Aorta (tissue), 5 donors: ENCODE measurements around the gene PLD5. TPM values are rescaled to one million over a fixed set of nuclear protein-coding genes. Genes with fewer than 3 reads are reported as not detected.
"Not testable (repeated sequence)": the region's sequence is repeated elsewhere in the genome, so short reads cannot be mapped to it uniquely, and the experiment has no call there.

Experiments
- ATAC-seq: fragments of 200-7000 bp; cut with Tn5 transposase; one replicate; pipeline ENCODE4 v1.9.1; 2022; ENCODE audit warnings: moderate library complexity; ENCODE audit not compliant: low FRiP score
- DNase-seq, 2 donors: peaks; one replicate each; pipeline ENCODE4 v3.0.0-alpha.2; 2020
- H3K27ac ChIP-seq, 2 donors: one replicate each; pipeline ENCODE4 v1.5.1; 2013; ENCODE audit warnings: low read length in 2 of 2, mild to moderate bottlenecking in 2 of 2, moderate library complexity in 2 of 2, control low read depth in 1 of 2, inconsistent platforms in 1 of 2, low read depth in 1 of 2
- H3K27me3 ChIP-seq, 2 donors: one replicate each; pipeline ENCODE4 v1.6.1; 2013; ENCODE audit warnings: control low read depth in 1 of 2, low read length in 1 of 2, mild to moderate bottlenecking in 1 of 2, moderate library complexity in 1 of 2; ENCODE audit not compliant: insufficient read depth in 2 of 2, control insufficient read depth in 1 of 2
- H3K36me3 ChIP-seq, 2 donors: one replicate each; pipeline ENCODE4 v1.6.1; 2013; ENCODE audit warnings: control low read depth in 1 of 2, low read length in 1 of 2, mild to moderate bottlenecking in 1 of 2; ENCODE audit not compliant: insufficient read depth in 2 of 2, control insufficient read depth in 1 of 2
- H3K4me1 ChIP-seq, 2 donors: one replicate each; pipeline ENCODE4 v1.6.1; 2013; ENCODE audit warnings: low read length in 2 of 2, control low read depth in 1 of 2, mild to moderate bottlenecking in 1 of 2, moderate library complexity in 1 of 2; ENCODE audit not compliant: insufficient read depth in 2 of 2, control insufficient read depth in 1 of 2
- H3K4me3 ChIP-seq, 2 donors: one replicate each; pipeline ENCODE4 v1.5.1; 2013; ENCODE audit warnings: low read length in 2 of 2, control low read depth in 1 of 2, mild to moderate bottlenecking in 1 of 2
- H3K9me3 ChIP-seq: one replicate; pipeline ENCODE4 v1.6.1; 2013; ENCODE audit warnings: mild to moderate bottlenecking, low read length; ENCODE audit not compliant: control insufficient read depth
- WGBS, 2 donors: extraction: QIAGEN DNeasy Blood & Tissue Kit; methylation state at CpG; one replicate each; pipeline ENCODE4 v1.1.7; 2013; 5-methylcytosine and 5-hydroxymethylcytosine counted together
- intact Hi-C, 2 donors: fragments of 100-400 bp; cut with DNase I; formaldehyde crosslinking; loops; one replicate each; pipeline versions ENCODE4 v1.14.2 to v1.15.0; 2022
- polyA plus RNA-seq, 2 donors: library from polyadenylated mRNA; stranded (reverse); fragments of 200-250 nt; gene quantifications; one replicate each; pipeline ENCODE4 v1.2.3, GENCODE V29; 2013
- total RNA-seq, 2 donors: library from RNA; stranded (reverse); fragmentation: NEBNext Ultra II Directional; extraction: Animal tissue kit (Norgen Biotek cat#: 25700); gene quantifications; one replicate each; pipeline ENCODE4 v1.2.1, GENCODE V29; 2021
- donor health status: healthy with polysubstance abuse.
- donor health status: Bipolar disorder and iron deficiency.
- donor health status: DM: no; HTN: no; CAD: no.
- donor health status: DM: no; HTN: no; CAD: no.
- donor health status: DM: yes; HTN: yes; CAD: no.

Gene PLD5
- total and polyA plus RNA-seq, 4 donors, result 4.5 to 18.1 (median 10.1) TPM

GRCh38 chr1:242187816-242188215 lies 336.7 kb downstream of the PLD5 start:
- H3K9me3 ChIP-seq, result no peaks in the 10 kb centered on the region
- H3K27me3 ChIP-seq, result no peaks in the 10 kb centered on the region
- peaks cover 0 to 4% of the 10 kb centered on the region in 2 donors for H3K36me3 ChIP-seq
- 75 to 76% methylated on average over 5 of the region's 5 CpGs for WGBS, 2 donors
- DNase-seq, result no peak
- no peak overlapping the region for H3K27ac ChIP-seq
- H3K4me3 ChIP-seq, result no peak overlapping the region
- no peak for ATAC-seq
- peaks cover 0 to 2% of the 10 kb centered on the region in 2 donors for H3K4me1 ChIP-seq
- intact Hi-C loops, result no loop called here

- H3K4me3 ChIP-seq, result no peak overlapping the region
- H3K4me1 ChIP-seq, result peaks cover 0 to 2% of the 10 kb centered on the region in 2 donors
- H3K36me3 ChIP-seq, result peaks cover 0 to 4% of the 10 kb centered on the region in 2 donors
- ATAC-seq (no peak), DNase-seq (no peak)
- no peaks in the 10 kb centered on the region for H3K27me3 ChIP-seq
- H3K27ac ChIP-seq, result no peak overlapping the region
- 78 to 79% methylated on average over 1 of the region's 1 CpG for WGBS, 2 donors
- intact Hi-C loops, result no loop called here
- no peaks in the 10 kb centered on the region for H3K9me3 ChIP-seq
Observed at GRCh38 chr1:242187171-242187570, 337.3 kb downstream of the PLD5 start.

- no peak overlapping the region for H3K4me3 ChIP-seq
- DNase-seq, result no peak
- no peaks in the 10 kb centered on the region for H3K27me3 ChIP-seq
- no peak overlapping the region for H3K27ac ChIP-seq
- H3K9me3 ChIP-seq, result no peaks in the 10 kb centered on the region
- intact Hi-C loops, result no loop called here
- peaks cover 0 to 4% of the 10 kb centered on the region in 2 donors for H3K36me3 ChIP-seq
- peaks cover 0 to 2% of the 10 kb centered on the region in 2 donors for H3K4me1 ChIP-seq
- 44 to 48% methylated on average over 3 of the region's 3 CpGs for WGBS, 2 donors
- ATAC-seq, result no peak
Observed at GRCh38 chr1:242185731-242186130, 338.8 kb downstream of the PLD5 start.

GRCh38 chr1:242184955-242185354 lies 339.5 kb downstream of the PLD5 start:
- peaks cover 0 to 4% of the 10 kb centered on the region in 2 donors for H3K36me3 ChIP-seq
- ATAC-seq (no peak), DNase-seq (no peak)
- no peak overlapping the region for H3K4me3 ChIP-seq
- H3K9me3 ChIP-seq, result no peaks in the 10 kb centered on the region
- no peak overlapping the region for H3K27ac ChIP-seq
- 44 to 52% methylated on average over 4 of the region's 4 CpGs for WGBS, 2 donors
- intact Hi-C loops, result no loop called here
- no peaks in the 10 kb centered on the region for H3K27me3 ChIP-seq
- peaks cover 0 to 2% of the 10 kb centered on the region in 2 donors for H3K4me1 ChIP-seq

GRCh38 chr1:242179767-242180166 lies 344.7 kb downstream of the PLD5 start:
- H3K4me3 ChIP-seq, H3K36me3 ChIP-seq, H3K4me1 ChIP-seq, intact Hi-C loops, H3K27me3 ChIP-seq, H3K9me3 ChIP-seq, ATAC-seq, H3K27ac ChIP-seq, DNase-seq: not testable (repeated sequence)
- WGBS, 2 donors, result 61 to 62% methylated on average over 5 of the region's 5 CpGs

GRCh38 chr1:242178924-242179708 lies 345.4 kb downstream of the PLD5 start:
- H3K36me3 ChIP-seq, result peaks cover 0 to 3% of the 10 kb centered on the region in 2 donors
- no peak for DNase-seq
- intact Hi-C loops, result no loop called here
- H3K9me3 ChIP-seq, result peaks cover 2% of the 10 kb centered on the region
- no peaks in the 10 kb centered on the region for H3K4me1 ChIP-seq
- no peak overlapping the region for H3K27ac ChIP-seq
- 60 to 62% methylated on average over 8 of the region's 8 CpGs for WGBS, 2 donors
- no peak for ATAC-seq
- no peaks in the 10 kb centered on the region for H3K27me3 ChIP-seq
- no peak overlapping the region for H3K4me3 ChIP-seq

GRCh38 chr1:242178436-242178835 lies 346.1 kb downstream of the PLD5 start:
- 35 to 44% methylated on average over 2 of the region's 2 CpGs for whole genome bisulfite sequencing, 2 donors
- Histone ChIP-seq H3K36me3 (peaks cover 0 to 3% of the 10 kb centered on the region in 2 donors), H3K9me3 (peaks cover 2% of the 10 kb centered on the region), H3K4me1 (no peaks in the 10 kb centered on the region), H3K27ac (no peak overlapping the region), H3K27me3 (no peaks in the 10 kb centered on the region), H3K4me3 (no peak overlapping the region)
- intact Hi-C loops, result no loop called here
- DNase-seq (no peak), ATAC-seq (no peak)

GRCh38 chr1:242162140-242162539 lies 362.4 kb downstream of the PLD5 start:
- ATAC-seq, result no peak
- 50 to 54% methylated on average over 3 of the region's 3 CpGs for WGBS, 2 donors

More at GRCh38 chr1:242162140-242162539, 362.4 kb downstream of the PLD5 start:
- intact Hi-C loops, result no loop called here
- Histone ChIP-seq H3K27ac (no peak overlapping the region), H3K4me3 (no peak overlapping the region), H3K4me1 (no peaks in the 10 kb centered on the region), H3K27me3 (no peaks in the 10 kb centered on the region), H3K36me3 (peaks cover 0 to 3% of the 10 kb centered on the region in 2 donors), H3K9me3 (no peaks in the 10 kb centered on the region)
- no peak for DNase-seq
